Common myeloid progenitor, CD34-positive (primary cell): ENCODE results near the gene TMEM141.
"Not testable (repeated sequence)": the region's sequence is repeated elsewhere in the genome, so short reads cannot be mapped to it uniquely, and the experiment has no call there.

ENCODE experiments used
- CTCF ChIA-PET: fragments of 350-600 bp; sonication (Branson Sonifier 250); formaldehyde crosslinking; loops from one replicate; lab custom pipeline; 2021; ENCODE audit warnings: antibody characterized with exemption; lab: Charles Lee
- POLR2A ChIA-PET: fragments of 350-600 bp; sonication (Branson Sonifier 250); formaldehyde crosslinking; loops from one replicate; lab custom pipeline; 2021; ENCODE audit warnings: antibody characterized with exemption; lab: Charles Lee
- DNase-seq, 3 donors: peaks; one replicate each; pipeline versions ENCODE4 v3.0.0 to v3.0.0-alpha.2; 2013
- H3K27ac ChIP-seq, 2 experiments: 1 replicate in 1 of 2; 2 replicates in 1 of 2; pipeline ENCODE4 v1.7.0; 2013; ENCODE audit warnings: inconsistent platforms in 2 of 2, low read length in 2 of 2, mild to moderate bottlenecking in 2 of 2, low read depth in 1 of 2, moderate library complexity in 1 of 2; ENCODE audit not compliant: severe bottlenecking in 2 of 2, insufficient read depth in 1 of 2, poor library complexity in 1 of 2
- H3K27me3 ChIP-seq, 5 experiments: replicated peaks in 2 of 5; 1 replicate in 3 of 5; 2 replicates in 2 of 5; pipeline versions ENCODE4 v1.6.1 to v1.7.0; 2013; ENCODE audit warnings: low read length in 4 of 5, mild to moderate bottlenecking in 2 of 5, moderate library complexity in 2 of 5, inconsistent platforms in 1 of 5; ENCODE audit not compliant: insufficient read depth in 5 of 5, control insufficient read depth in 4 of 5
- H3K36me3 ChIP-seq, 4 experiments: 1 replicate in 2 of 4; 2 replicates in 2 of 4; pipeline versions ENCODE4 v1.6.1 to v1.7.0; 2013; ENCODE audit warnings: low read length in 3 of 4, control low read depth in 1 of 4, mild to moderate bottlenecking in 1 of 4; ENCODE audit not compliant: control insufficient read depth in 4 of 4, insufficient read depth in 4 of 4
- H3K4me1 ChIP-seq, 4 experiments: 1 replicate in 3 of 4; 2 replicates in 1 of 4; pipeline versions ENCODE4 v1.6.1 to v1.7.1; 2013; ENCODE audit warnings: low read length in 3 of 4, mild to moderate bottlenecking in 3 of 4, control low read depth in 1 of 4, inconsistent platforms in 1 of 4, moderate library complexity in 1 of 4; ENCODE audit not compliant: control insufficient read depth in 4 of 4, insufficient read depth in 4 of 4; ENCODE audit errors: control extremely low read depth in 1 of 4
- H3K4me3 ChIP-seq, 7 experiments: 1 replicate in 4 of 7; 2 replicates in 3 of 7; pipeline versions ENCODE4 v1.5.1 to v1.7.0; 2013; ENCODE audit warnings: mild to moderate bottlenecking in 7 of 7, low read length in 6 of 7, moderate library complexity in 6 of 7, inconsistent platforms in 2 of 7, low read depth in 2 of 7, control low read depth in 1 of 7; ENCODE audit not compliant: insufficient read depth in 4 of 7, control insufficient read depth in 1 of 7; ENCODE audit errors: extremely low read depth in 1 of 7
- H3K9me3 ChIP-seq, 5 experiments: 1 replicate in 4 of 5; 2 replicates in 1 of 5; pipeline versions ENCODE4 v1.6.1 to v1.7.1; 2013; ENCODE audit warnings: low read length in 4 of 5, mild to moderate bottlenecking in 2 of 5, inconsistent platforms in 1 of 5, low read depth in 1 of 5, moderate library complexity in 1 of 5; ENCODE audit not compliant: control insufficient read depth in 4 of 5, insufficient read depth in 2 of 5; ENCODE audit errors: control extremely low read depth in 1 of 5
- WGBS: methylation state at CpG from one replicate; pipeline ENCODE4 v1.1.5; 2013; ENCODE audit not compliant: insufficient coverage; 5-methylcytosine and 5-hydroxymethylcytosine counted together

TMEM141 gene

GRCh38 chr9:136759001-136759400 is 32.1 kb upstream of the TMEM141 start:
- 86% methylated on average over 8 of the region's 9 CpGs for WGBS
- Histone ChIP-seq H3K36me3 (no peaks in the 10 kb centered on the region), H3K27me3 (no peaks in the 10 kb centered on the region), H3K4me3 (no peak overlapping the region), H3K27ac (no peak overlapping the region), H3K9me3 (peaks cover 0 to 10% (median 0%) of the 10 kb centered on the region in 5 experiments), H3K4me1 (peaks cover 0 to 23% (median 13%) of the 10 kb centered on the region in 4 experiments)
- POLR2A ChIA-PET, result no interaction called here
- CTCF ChIA-PET, result interaction anchor here (1.3 to 4.7 kb wide), 6 partner anchors 8 to 32 kb away, joined by 3 to 22 read pairs (median 8); no protein-coding TSS in a partner anchor
- DNase-seq, result no peak

- H3K9me3 ChIP-seq, result peaks cover 0 to 10% (median 0%) of the 10 kb centered on the region in 5 experiments
- H3K4me1 ChIP-seq, result peaks cover 0 to 17% (median 9%) of the 10 kb centered on the region in 4 experiments
- no peak for DNase-seq
- no peaks in the 10 kb centered on the region for H3K27me3 ChIP-seq
- ChIA-PET CTCF (interaction anchor here (0.7 to 4.7 kb wide), 7 partner anchors 10 to 31 kb away, joined by 3 to 22 read pairs (median 6); no protein-coding TSS in a partner anchor), POLR2A (interaction anchor here (0.6 kb wide), 2 partner anchors 12 to 40 kb away, joined by 5 to 13 read pairs; no protein-coding TSS in a partner anchor)
- no peak overlapping the region for H3K4me3 ChIP-seq
- no peak overlapping the region for H3K27ac ChIP-seq
- WGBS, result 97% methylated on average over 24 of the region's 27 CpGs
- H3K36me3 ChIP-seq, result no peaks in the 10 kb centered on the region
Observed at GRCh38 chr9:136759436-136760325, 31.5 kb upstream of the TMEM141 start.

GRCh38 chr9:136760424-136760823 is 30.7 kb upstream of the TMEM141 start:
- 89% methylated on average over 24 of the region's 25 CpGs for WGBS
- POLR2A ChIA-PET, result no interaction called here

GRCh38 chr9:136760834-136761544 is 30.2 kb upstream of the TMEM141 start:
- 56% methylated on average over 17 of the region's 22 CpGs for WGBS
- H3K27ac ChIP-seq, H3K9me3 ChIP-seq, H3K4me3 ChIP-seq, POLR2A ChIA-PET, H3K27me3 ChIP-seq, H3K4me1 ChIP-seq, H3K36me3 ChIP-seq: not testable (repeated sequence)
- CTCF ChIA-PET, result interaction anchor here (1.1 to 4.7 kb wide), 8 partner anchors 12 to 32 kb away, joined by 3 to 22 read pairs (median 5); no protein-coding TSS in a partner anchor
- DNase-seq, result peak; percentile 71 to 74 (median 72)

More at GRCh38 chr9:136760424-136760823, 30.7 kb upstream of the TMEM141 start:
- peaks cover 0 to 9% (median 5%) of the 10 kb centered on the region in 4 experiments for H3K4me1 ChIP-seq
- no peaks in the 10 kb centered on the region for H3K27me3 ChIP-seq
- CTCF ChIA-PET, result interaction anchor here (0.7 to 4.7 kb wide), 9 partner anchors 9 to 31 kb away, joined by 3 to 22 read pairs (median 5); no protein-coding TSS in a partner anchor
- H3K9me3 ChIP-seq, result peaks cover 0 to 9% (median 0%) of the 10 kb centered on the region in 5 experiments
- no peak for DNase-seq
- no peaks in the 10 kb centered on the region for H3K36me3 ChIP-seq
- H3K27ac ChIP-seq, result no peak overlapping the region
- H3K4me3 ChIP-seq, result no peak overlapping the region

GRCh38 chr9:136761545-136761981 is 29.6 kb upstream of the TMEM141 start:
- Histone ChIP-seq H3K36me3 (no peaks in the 10 kb centered on the region), H3K27ac (no peak overlapping the region), H3K4me1 (peaks cover 0 to 8% (median 5%) of the 10 kb centered on the region in 4 experiments), H3K4me3 (no peak overlapping the region), H3K27me3 (no peaks in the 10 kb centered on the region), H3K9me3 (no peaks in the 10 kb centered on the region)
- no peak for DNase-seq
- WGBS, result 94% methylated on average over 13 of the region's 13 CpGs
- ChIA-PET CTCF (interaction anchor here (1.1 to 4.7 kb wide), 7 partner anchors 12 to 32 kb away, joined by 3 to 22 read pairs (median 4); no protein-coding TSS in a partner anchor), POLR2A (no interaction called here)

- ChIA-PET CTCF (interaction anchor here (1.1 to 4.7 kb wide), 5 partner anchors 12 to 33 kb away, joined by 3 to 22 read pairs (median 5); no protein-coding TSS in a partner anchor), POLR2A (no interaction called here)
- no peak for DNase-seq
- Histone ChIP-seq H3K4me3 (no peak overlapping the region), H3K9me3 (no peaks in the 10 kb centered on the region), H3K4me1 (peaks cover 0 to 8% (median 5%) of the 10 kb centered on the region in 4 experiments), H3K27ac (no peak overlapping the region), H3K36me3 (no peaks in the 10 kb centered on the region), H3K27me3 (no peaks in the 10 kb centered on the region)
- WGBS, result 96% methylated on average over 11 of the region's 17 CpGs
Observed at GRCh38 chr9:136762221-136762691, 28.9 kb upstream of the TMEM141 start.
